Adipose tissue (tissue), 3 donors: ENCODE data around the gene TMEM131L. TPM values are rescaled to one million over a fixed set of nuclear protein-coding genes. Genes with fewer than 3 reads are reported as not detected.
"Not testable (repeated sequence)": the region's sequence is repeated elsewhere in the genome, so short reads cannot be mapped to it uniquely, and the experiment has no call there.

Source experiments
- H3K27ac ChIP-seq: one replicate; pipeline ENCODE4 v1.5.1; 2013; ENCODE audit warnings: low read depth, low read length
- WGBS, 3 donors: extraction: QIAGEN DNeasy Blood & Tissue Kit; methylation state at CpG; one replicate each; pipeline ENCODE4 v1.1.7; 2013; 5-methylcytosine and 5-hydroxymethylcytosine counted together
- polyA plus RNA-seq, 3 donors: library from polyadenylated mRNA; stranded (reverse); fragments of 200-250 nt; gene quantifications; one replicate each; pipeline ENCODE4 v1.2.3, GENCODE V29; 2013
- donor health status: healthy with polysubstance abuse.
- donor health status: Bipolar disorder and iron deficiency.
- donor health status: healthy.

The TMEM131L gene
- polyA plus RNA-seq, 3 donors = 5.8 to 19.1 (median 17.5) TPM

GRCh38 chr4:153579410-153579809, 113.2 kb downstream of the TMEM131L start:
- 86 to 95% (median 91%) methylated on average over 4 of the region's 4 CpGs for WGBS, 3 donors
- H3K27ac ChIP-seq = no peak overlapping the region

- H3K27ac ChIP-seq = no peak overlapping the region
These were observed 113.7 kb downstream of the TMEM131L start for GRCh38 chr4:153579872-153580271.

GRCh38 chr4:153582954-153583702, 117.0 kb downstream of the TMEM131L start:
- H3K27ac ChIP-seq = no peak overlapping the region
- WGBS, 3 donors = 78 to 82% (median 79%) methylated on average over 2 of the region's 2 CpGs

More at GRCh38 chr4:153579872-153580271, 113.7 kb downstream of the TMEM131L start:
- WGBS, 3 donors = 24 to 60% (median 48%) methylated on average over 1 of the region's 1 CpG

GRCh38 chr4:153585026-153585425, 118.9 kb downstream of the TMEM131L start:
- no peak overlapping the region for H3K27ac ChIP-seq
- WGBS, 3 donors = 77 to 87% (median 83%) methylated on average over 7 of the region's 7 CpGs

GRCh38 chr4:153589703-153590595, 123.8 kb downstream of the TMEM131L start:
- 68 to 81% (median 71%) methylated on average over 7 of the region's 7 CpGs for WGBS, 3 donors
- H3K27ac ChIP-seq = no peak overlapping the region

- no peak overlapping the region for H3K27ac ChIP-seq
- WGBS, 3 donors = 84 to 90% (median 88%) methylated on average over 8 of the region's 8 CpGs
These were observed 125.3 kb downstream of the TMEM131L start for GRCh38 chr4:153591441-153591840.

- 88 to 98% (median 98%) methylated on average over 2 of the region's 2 CpGs for WGBS, 3 donors
- no peak overlapping the region for H3K27ac ChIP-seq
These were observed 125.9 kb downstream of the TMEM131L start for GRCh38 chr4:153592064-153592463.

- H3K27ac ChIP-seq = no peak overlapping the region
- 91 to 95% (median 92%) methylated on average over 5 of the region's 5 CpGs for WGBS, 3 donors
These were observed 127.0 kb downstream of the TMEM131L start for GRCh38 chr4:153593161-153593560.

GRCh38 chr4:153594210-153594609, 128.1 kb downstream of the TMEM131L start:
- 37 to 58% (median 45%) methylated on average over 2 of the region's 2 CpGs for WGBS, 3 donors
- no peak overlapping the region for H3K27ac ChIP-seq

- no peak overlapping the region for H3K27ac ChIP-seq
- WGBS, 3 donors = 77 to 94% (median 93%) methylated on average over 6 of the region's 6 CpGs
These were observed 129.9 kb downstream of the TMEM131L start for GRCh38 chr4:153595894-153596601.

GRCh38 chr4:153602758-153603157, 136.6 kb downstream of the TMEM131L start:
- WGBS, 3 donors = 92 to 97% (median 96%) methylated on average over 3 of the region's 3 CpGs
- no peak overlapping the region for H3K27ac ChIP-seq

- WGBS, 3 donors = 96 to 99% (median 97%) methylated on average over 2 of the region's 2 CpGs
- H3K27ac ChIP-seq = no peak overlapping the region
These were observed 137.1 kb downstream of the TMEM131L start for GRCh38 chr4:153603258-153603657.

GRCh38 chr4:153603835-153604234, 137.7 kb downstream of the TMEM131L start:
- 84 to 91% (median 91%) methylated on average over 3 of the region's 3 CpGs for WGBS, 3 donors
- H3K27ac ChIP-seq = no peak overlapping the region

- 57 to 87% (median 59%) methylated on average over 2 of the region's 2 CpGs for WGBS, 3 donors
- not testable (repeated sequence) for H3K27ac ChIP-seq
These were observed 142.9 kb downstream of the TMEM131L start for GRCh38 chr4:153609070-153609469.

- WGBS, 3 donors = 74 to 76% (median 76%) methylated on average over 5 of the region's 5 CpGs
- no peak overlapping the region for H3K27ac ChIP-seq
These were observed 144.6 kb downstream of the TMEM131L start for GRCh38 chr4:153610623-153611376.

- H3K27ac ChIP-seq = no peak overlapping the region
These were observed 145.5 kb downstream of the TMEM131L start for GRCh38 chr4:153611679-153612078.

GRCh38 chr4:153612878-153613277, 146.7 kb downstream of the TMEM131L start:
- H3K27ac ChIP-seq = no peak overlapping the region
- WGBS, 3 donors = 74 to 95% (median 91%) methylated on average over 2 of the region's 2 CpGs

More at GRCh38 chr4:153611679-153612078, 145.5 kb downstream of the TMEM131L start:
- WGBS, 3 donors = 88 to 91% (median 91%) methylated on average over 3 of the region's 3 CpGs

- WGBS, 3 donors = 88 to 91% (median 90%) methylated on average over 8 of the region's 8 CpGs
- no peak overlapping the region for H3K27ac ChIP-seq
These were observed 149.9 kb downstream of the TMEM131L start for GRCh38 chr4:153616006-153616555.
